Measurements from ENCODE around the gene CHD9NB. TPM values are rescaled to one million over a fixed set of nuclear protein-coding genes. Genes with fewer than 3 reads are reported as not detected.

CHD9NB gene
- polyA plus RNA-seq, 1 experiment = 0.78 TPM

DNA sequence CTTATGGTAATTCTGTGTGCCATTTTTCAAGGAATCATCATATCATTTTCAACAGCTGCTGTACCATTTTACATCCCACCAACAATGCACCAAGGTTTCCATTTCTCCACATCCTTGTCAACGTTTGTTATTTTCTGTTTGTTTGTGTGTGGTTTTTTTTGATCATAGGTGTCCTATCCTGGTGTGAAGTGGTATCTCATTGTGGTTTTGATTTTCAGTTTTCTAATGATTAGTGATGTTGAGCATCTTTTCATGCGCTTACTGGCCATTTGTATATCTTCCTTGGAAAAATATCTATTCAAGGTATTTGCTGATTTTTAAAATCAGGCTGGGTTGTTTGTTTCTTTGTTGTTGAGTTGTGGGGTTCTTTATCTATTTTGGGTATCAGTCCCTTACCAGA is 17.1 kb upstream of the CHD9NB start:
- Histone ChIP-seq H3K4me3 (ENCODE audit: low read depth, low read length) (no peak overlapping the region), H3K27me3 (ENCODE audit: control insufficient read depth, insufficient read depth, low read length) (no peaks in the 10 kb centered on the region), H3K36me3 (ENCODE audit: control insufficient read depth, insufficient read depth, low read length) (no peaks in the 10 kb centered on the region; the same call in 1 of the 2 replicates)
- DNase-seq (ENCODE audit: low read depth) = no peak
- ChIA-PET CTCF (interaction anchor here (1.2 kb wide), 1 partner anchor 11 kb away, joined by 3 read pairs; no protein-coding TSS in a partner anchor), POLR2A (no interaction called here)
- TF ChIP-seq CTCF (IDR thresholded peaks at IDR 0.05; ENCODE audit: insufficient read depth, low read depth, low read length) = no peak

GRCh38 chr16:53068423-53068833 is 15.7 kb upstream of the CHD9NB start:
- POLR2A ChIA-PET = no interaction called here
- no peaks in the 10 kb centered on the region; the same call in 1 of the 2 replicates for H3K36me3 ChIP-seq (ENCODE audit: control insufficient read depth, insufficient read depth, low read length)
- H3K27me3 ChIP-seq (ENCODE audit: control insufficient read depth, insufficient read depth, low read length) = no peaks in the 10 kb centered on the region
- no peak overlapping the region for H3K4me3 ChIP-seq (ENCODE audit: low read depth, low read length)
- CTCF ChIA-PET = interaction anchor here (0.9 kb wide), 1 partner anchor 12 kb away, joined by 3 read pairs; no protein-coding TSS in a partner anchor
- DNase-seq (ENCODE audit: low read depth) = no peak
- no peak for TF ChIP-seq CTCF (IDR thresholded peaks at IDR 0.05; ENCODE audit: insufficient read depth, low read depth, low read length)

GRCh38 chr16:53067675-53068074 is 15.0 kb upstream of the CHD9NB start:
- no peaks in the 10 kb centered on the region; the same call in 1 of the 2 replicates for H3K36me3 ChIP-seq (ENCODE audit: control insufficient read depth, insufficient read depth, low read length)
- POLR2A ChIA-PET = no interaction called here
- CTCF ChIA-PET = interaction anchor here (0.9 kb wide), 1 partner anchor 13 kb away, joined by 3 read pairs; no protein-coding TSS in a partner anchor
- TF ChIP-seq CTCF (IDR thresholded peaks at IDR 0.05; ENCODE audit: insufficient read depth, low read depth, low read length) = no peak
- DNase-seq (ENCODE audit: low read depth) = no peak
- H3K4me3 ChIP-seq (ENCODE audit: low read depth, low read length) = no peak overlapping the region
- no peaks in the 10 kb centered on the region for H3K27me3 ChIP-seq (ENCODE audit: control insufficient read depth, insufficient read depth, low read length)

DNA sequence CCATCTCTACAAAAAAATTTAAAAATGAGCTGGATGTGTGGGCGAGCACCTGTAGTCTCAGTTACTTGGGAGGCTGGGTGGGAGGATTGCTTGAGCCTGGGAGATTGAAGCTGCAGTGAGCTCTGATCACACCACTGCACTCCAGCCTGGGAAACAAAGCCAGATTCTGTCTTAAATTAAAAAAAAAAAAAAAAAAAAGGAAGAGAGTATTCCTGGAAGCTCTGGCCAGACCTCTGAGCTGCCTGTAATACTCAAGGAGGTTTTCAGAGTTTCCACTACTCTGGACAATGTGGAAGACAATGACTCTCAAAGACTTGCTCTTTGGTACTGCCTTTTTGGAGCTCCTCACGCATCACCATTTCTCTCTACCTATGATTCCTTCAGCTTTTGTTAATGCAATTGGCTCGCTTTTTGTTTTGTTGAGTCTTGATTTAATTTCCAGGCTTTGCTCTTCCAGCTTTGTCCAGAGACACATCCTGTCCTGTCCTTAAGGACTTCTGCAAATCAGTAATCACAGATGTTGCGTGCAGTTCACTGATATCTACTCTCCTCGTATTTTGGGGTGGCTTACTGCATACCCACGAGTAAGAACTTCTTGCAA is 12.9 kb upstream of the CHD9NB start:
- no peak for DNase-seq (ENCODE audit: low read depth)
- no peak for TF ChIP-seq CTCF (IDR thresholded peaks at IDR 0.05; ENCODE audit: insufficient read depth, low read depth, low read length)
- no peaks in the 10 kb centered on the region for H3K27me3 ChIP-seq (ENCODE audit: control insufficient read depth, insufficient read depth, low read length)
- ChIA-PET CTCF (interaction anchor here (0.7 to 2.1 kb wide), 2 partner anchors 11 to 15 kb away, joined by 3 to 9 read pairs; partner anchors contain the start of gene CHD9), POLR2A (no interaction called here)
- H3K4me3 ChIP-seq (ENCODE audit: low read depth, low read length) = no peak overlapping the region
- no peaks in the 10 kb centered on the region; the same call in 1 of the 2 replicates for H3K36me3 ChIP-seq (ENCODE audit: control insufficient read depth, insufficient read depth, low read length)

DNA sequence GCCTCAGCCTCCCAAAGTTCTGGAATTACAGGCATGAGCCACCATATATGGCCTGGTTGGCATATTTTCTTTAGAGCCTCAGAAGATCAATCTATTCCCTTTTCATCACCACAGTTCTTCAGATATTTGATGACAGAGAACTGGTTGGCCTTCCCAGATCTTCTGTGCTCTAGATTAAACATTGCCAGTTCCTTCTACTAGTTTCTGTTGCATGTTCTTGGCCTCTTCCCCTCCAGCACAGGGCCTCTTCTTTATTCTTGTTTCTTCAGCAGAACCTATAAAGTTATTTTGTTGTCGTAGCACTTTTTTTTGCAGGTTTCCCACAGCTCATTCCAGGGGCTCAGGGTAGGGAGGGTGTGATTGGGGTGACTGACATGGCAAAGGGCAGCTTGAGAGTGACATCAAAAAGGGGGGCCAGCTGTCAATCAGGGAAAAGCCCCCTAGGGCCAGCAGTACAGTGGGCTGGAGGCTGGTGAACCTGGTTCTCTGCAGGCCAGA is 11.4 kb upstream of the CHD9NB start:
- ChIA-PET CTCF (interaction anchor here (2.1 kb wide), 1 partner anchor 9 kb away, joined by 9 read pairs; the partner anchor contains the start of gene CHD9), POLR2A (no interaction called here)
- TF ChIP-seq CTCF (IDR thresholded peaks at IDR 0.05; ENCODE audit: insufficient read depth, low read depth, low read length) = no peak

More for the DNA sequence above, 11.4 kb upstream of the CHD9NB start:
- no peak for DNase-seq (ENCODE audit: low read depth)
- Histone ChIP-seq H3K27me3 (ENCODE audit: control insufficient read depth, insufficient read depth, low read length) (no peaks in the 10 kb centered on the region), H3K36me3 (ENCODE audit: control insufficient read depth, insufficient read depth, low read length) (no peaks in the 10 kb centered on the region; the same call in 1 of the 2 replicates), H3K4me3 (ENCODE audit: low read depth, low read length) (no peak overlapping the region)
